ENCODE results near the gene PPP2R3A. TPM values are rescaled to one million over a fixed set of nuclear protein-coding genes. Genes with fewer than 3 reads are reported as not detected.

Gene PPP2R3A
- total and polyA plus RNA-seq, 9 of the 15 experiments (the other 6 are each of a cell fraction or from before 2014, with no cell fraction given) = 0.10 to 0.50 (median 0.24) TPM

- TF ChIP-seq E2F5 (CRISPR knock-in tag; IDR thresholded peaks at IDR 0.05) (no peak), CBX3 (IDR thresholded peaks at IDR 0.05; ENCODE audit: borderline replicate concordance in 1 of 2, low read length in 2 of 2) (no peak), SMARCE1 (IDR thresholded peaks at IDR 0.05) (no peak), ID3 (CRISPR knock-in tag; IDR thresholded peaks at IDR 0.05) (no peak), ID3 (tag; IDR thresholded peaks at IDR 0.05) (no peak), SRF (CRISPR knock-in tag; IDR thresholded peaks at IDR 0.05) (no peak), MYC (IDR thresholded peaks at IDR 0.05; ENCODE audit: low read depth, low read length) (no peak), MYC (CRISPR knock-in tag; IDR thresholded peaks at IDR 0.05; ENCODE audit: borderline replicate concordance, low read depth) (no peak), SIN3B (IDR thresholded peaks at IDR 0.05; ENCODE audit: low read depth) (no peak), GATAD2B (IDR thresholded peaks at IDR 0.05; ENCODE audit: borderline replicate concordance) (no peak), SREBF2 (CRISPR knock-in tag; IDR thresholded peaks at IDR 0.05) (no peak), ZNF518B (CRISPR knock-in tag; IDR thresholded peaks at IDR 0.05) (no peak), TARDBP (IDR thresholded peaks at IDR 0.05) (no peak), C11orf30 (IDR thresholded peaks at IDR 0.05; ENCODE audit: low read depth) (peak; percentile 23; the same call in 1 of the 2 replicates), SMARCC2 (IDR thresholded peaks at IDR 0.05; ENCODE audit: low read depth) (no peak), ATF3 (IDR thresholded peaks at IDR 0.05) (peak; percentile 63), ATF3 (CRISPR knock-in tag; conservative IDR thresholded peaks at IDR 0.05) (no peak), SMAD4 (CRISPR knock-in tag; conservative IDR thresholded peaks at IDR 0.05) (no peak), BRD4 (IDR thresholded peaks at IDR 0.05) (0 out of 2 replicates have a peak, but pooled peaks have one; percentile 19), RBM22 (IDR thresholded peaks at IDR 0.05; ENCODE audit: low read depth, low read length, poor library complexity, severe bottlenecking) (no peak), BRCA1 (IDR thresholded peaks at IDR 0.05) (no peak), BRCA1 (CRISPR knock-in tag; IDR thresholded peaks at IDR 0.05) (no peak), ATF4 (CRISPR knock-in tag; IDR thresholded peaks at IDR 0.05) (no peak)
These were observed 227.9 kb downstream of the PPP2R3A start (continued) for GRCh38 chr3:136193278-136194054.

Data from K562 (cell line).